RWPE2 (cell line): ENCODE measurements around the gene KIAA1755.
"Not testable (repeated sequence)": the region's sequence is repeated elsewhere in the genome, so short reads cannot be mapped to it uniquely, and the experiment has no call there.

Experiments
- ATAC-seq: fragments of 200-7000 bp; cut with Tn5 transposase; 3 replicates; pipeline ENCODE4 v1.9.1; 2021; ENCODE audit warnings: low read depth
- DNase-seq: peaks from one replicate; pipeline ENCODE4 v3.0.0-alpha.2; 2020; ENCODE audit warnings: low spot score
- H3K27ac ChIP-seq: fragments of 450-650 bp; 2 replicates; pipeline ENCODE4 v1.5.1; 2017; ENCODE audit warnings: mild to moderate bottlenecking; ENCODE audit not compliant: poor library complexity, severe bottlenecking
- H3K27me3 ChIP-seq: fragments of 250-450 bp; sonication (Bioruptor Pico); 2 replicates; pipeline ENCODE4 v1.5.1; 2021; ENCODE audit warnings: mild to moderate bottlenecking, moderate library complexity; ENCODE audit not compliant: insufficient read depth, poor library complexity, severe bottlenecking
- H3K36me3 ChIP-seq: fragments of 250-450 bp; sonication (Bioruptor Pico); 2 replicates; pipeline ENCODE4 v1.5.1; 2020; ENCODE audit warnings: low read depth, mild to moderate bottlenecking, moderate library complexity
- H3K4me1 ChIP-seq: fragments of 250-450 bp; sonication (Bioruptor Pico); 2 replicates; pipeline ENCODE4 v1.5.1; 2021; ENCODE audit warnings: mild to moderate bottlenecking, moderate library complexity; ENCODE audit not compliant: insufficient read depth, poor library complexity, severe bottlenecking
- H3K4me3 ChIP-seq: fragments of 250-450 bp; sonication (Bioruptor Pico); 2 replicates; pipeline ENCODE4 v1.5.1; 2021; ENCODE audit warnings: mild to moderate bottlenecking, moderate library complexity; ENCODE audit not compliant: severe bottlenecking
- H3K9me3 ChIP-seq: fragments of 250-450 bp; sonication (Bioruptor Pico); 2 replicates; pipeline ENCODE4 v1.5.1; 2021; ENCODE audit warnings: mild to moderate bottlenecking, moderate library complexity; ENCODE audit not compliant: severe bottlenecking
- TF ChIP-seq, protein P1 (sequence below): fragments of 450-650 bp; IDR thresholded peaks from one replicate; pipeline ENCODE4 v1.5.1; 2017; ENCODE audit warnings: mild to moderate bottlenecking, moderate library complexity; ENCODE audit not compliant: poor library complexity, severe bottlenecking

Gene KIAA1755

DNA sequence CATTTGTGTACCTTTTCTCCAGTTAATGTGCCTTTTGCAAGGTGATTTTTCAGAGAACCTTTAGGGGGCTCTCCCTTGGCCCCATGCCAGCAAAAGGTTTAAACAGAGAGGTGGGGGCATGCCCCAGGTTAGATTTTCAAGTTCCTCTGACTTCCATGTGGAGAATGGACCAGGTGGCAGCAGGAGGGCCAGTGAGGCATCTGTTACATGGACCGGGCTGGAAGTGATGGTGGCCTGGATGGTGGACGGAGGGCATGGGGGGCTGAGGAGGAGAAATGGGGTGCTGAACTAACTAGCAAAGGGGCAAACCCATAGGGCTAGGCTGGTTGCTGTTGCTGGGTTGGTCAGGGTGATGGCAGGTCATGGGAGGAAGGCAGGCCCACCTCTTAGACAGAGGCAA lies 22.7 kb upstream of the KIAA1755 start:
- DNase-seq = peak; percentile 70
- Histone ChIP-seq H3K27me3 (no peaks in the 10 kb centered on the region), H3K4me1 (peaks cover 5% of the 10 kb centered on the region), H3K9me3 (peaks cover 3% of the 10 kb centered on the region), H3K36me3 (no peaks in the 10 kb centered on the region), H3K27ac (no peak overlapping the region), H3K4me3 (no peak overlapping the region)
- TF ChIP-seq, protein P1, sequence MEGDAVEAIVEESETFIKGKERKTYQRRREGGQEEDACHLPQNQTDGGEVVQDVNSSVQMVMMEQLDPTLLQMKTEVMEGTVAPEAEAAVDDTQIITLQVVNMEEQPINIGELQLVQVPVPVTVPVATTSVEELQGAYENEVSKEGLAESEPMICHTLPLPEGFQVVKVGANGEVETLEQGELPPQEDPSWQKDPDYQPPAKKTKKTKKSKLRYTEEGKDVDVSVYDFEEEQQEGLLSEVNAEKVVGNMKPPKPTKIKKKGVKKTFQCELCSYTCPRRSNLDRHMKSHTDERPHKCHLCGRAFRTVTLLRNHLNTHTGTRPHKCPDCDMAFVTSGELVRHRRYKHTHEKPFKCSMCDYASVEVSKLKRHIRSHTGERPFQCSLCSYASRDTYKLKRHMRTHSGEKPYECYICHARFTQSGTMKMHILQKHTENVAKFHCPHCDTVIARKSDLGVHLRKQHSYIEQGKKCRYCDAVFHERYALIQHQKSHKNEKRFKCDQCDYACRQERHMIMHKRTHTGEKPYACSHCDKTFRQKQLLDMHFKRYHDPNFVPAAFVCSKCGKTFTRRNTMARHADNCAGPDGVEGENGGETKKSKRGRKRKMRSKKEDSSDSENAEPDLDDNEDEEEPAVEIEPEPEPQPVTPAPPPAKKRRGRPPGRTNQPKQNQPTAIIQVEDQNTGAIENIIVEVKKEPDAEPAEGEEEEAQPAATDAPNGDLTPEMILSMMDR = no peak
- no peak for ATAC-seq

DNA sequence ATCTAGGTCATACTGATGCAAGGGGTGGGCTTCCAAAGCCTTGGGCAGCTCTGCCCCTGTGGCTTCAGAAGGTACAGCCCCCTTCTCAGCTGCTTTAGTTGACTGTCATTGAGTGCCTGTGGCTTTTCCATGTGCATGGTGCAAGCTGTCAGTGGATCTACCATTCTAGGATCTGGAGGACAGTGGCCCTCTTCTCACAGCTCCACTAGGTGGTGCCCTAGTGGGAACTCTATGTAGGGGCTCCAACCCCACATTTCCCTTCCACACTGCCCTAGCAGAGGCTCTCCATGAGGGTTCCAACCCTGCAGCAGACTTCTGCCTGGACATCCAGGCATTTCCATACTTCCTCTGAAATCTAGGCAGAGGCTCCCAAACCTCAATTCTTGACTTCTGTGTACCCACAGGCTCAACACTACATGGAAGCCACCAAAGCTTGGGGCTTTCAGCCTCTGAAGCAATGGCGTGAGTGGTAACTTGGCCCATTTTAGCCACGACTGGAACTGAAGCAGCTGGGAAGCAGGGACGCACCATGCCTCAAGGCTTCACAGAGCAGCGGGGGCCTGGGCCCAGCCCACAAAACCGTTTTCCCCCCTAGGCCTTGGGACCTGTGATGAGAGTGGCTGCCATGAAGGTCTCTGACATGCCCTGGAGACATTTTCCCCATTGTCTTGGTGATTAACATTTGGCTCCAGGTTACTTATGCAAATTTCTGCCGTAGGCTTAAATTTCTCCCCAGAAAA lies 20.8 kb upstream of the KIAA1755 start:
- ATAC-seq, H3K4me3 ChIP-seq, H3K9me3 ChIP-seq, H3K4me1 ChIP-seq, H3K36me3 ChIP-seq, H3K27ac ChIP-seq, H3K27me3 ChIP-seq: not testable (repeated sequence)
- peak; percentile 56 for DNase-seq

DNA sequence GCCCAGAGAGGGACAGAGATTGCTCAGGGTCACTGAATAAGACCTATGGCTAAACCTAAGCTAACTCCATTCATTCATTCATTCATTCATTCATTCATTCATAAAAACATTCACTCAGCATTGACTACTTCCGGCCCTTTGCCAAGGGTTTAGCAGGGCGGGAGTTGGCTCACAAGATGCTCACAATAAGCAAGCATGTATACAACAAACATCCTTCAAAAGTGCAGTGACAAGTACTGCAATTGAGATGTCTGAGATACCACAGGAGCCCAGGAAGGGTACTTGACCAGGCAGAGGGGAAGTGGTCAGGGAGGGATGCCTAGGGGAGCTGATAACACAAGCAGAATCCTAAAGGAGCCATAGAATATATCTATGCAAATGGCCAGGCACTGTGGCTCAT lies 18.2 kb upstream of the KIAA1755 start:
- H3K27ac ChIP-seq = no peak overlapping the region
- DNase-seq (peak; percentile 33), ATAC-seq (no peak)
- no peaks in the 10 kb centered on the region for H3K36me3 ChIP-seq
- H3K4me1 ChIP-seq = peaks cover 20% of the 10 kb centered on the region
- no peak overlapping the region for H3K4me3 ChIP-seq
- TF ChIP-seq, protein P1 = no peak
- no peaks in the 10 kb centered on the region for H3K27me3 ChIP-seq
- H3K9me3 ChIP-seq = no peaks in the 10 kb centered on the region

DNA sequence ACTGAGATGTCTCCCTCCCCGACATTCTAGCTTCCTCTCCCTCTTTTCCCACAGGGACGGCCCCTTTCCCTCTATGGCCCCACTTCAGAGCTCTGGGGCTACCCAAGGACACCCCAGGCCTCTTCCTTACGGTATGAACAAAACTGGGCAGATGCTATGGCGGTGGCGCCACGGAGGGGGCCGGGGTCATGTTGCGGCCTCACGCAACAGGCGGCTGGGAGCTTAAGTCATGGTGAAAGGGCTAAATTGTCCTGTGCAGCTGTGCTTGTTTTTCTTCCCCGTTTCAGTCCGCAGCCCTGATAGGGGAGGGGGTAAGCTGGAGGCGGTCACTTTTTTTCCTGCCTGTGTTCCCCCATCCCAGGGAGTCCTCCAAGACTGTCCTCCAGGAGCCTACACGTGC lies 17.6 kb upstream of the KIAA1755 start:
- peaks cover 24% of the 10 kb centered on the region for H3K4me1 ChIP-seq
- ATAC-seq (no peak), DNase-seq (peak; percentile 65)
- H3K27me3 ChIP-seq = no peaks in the 10 kb centered on the region
- TF ChIP-seq, protein P1 = no peak
- no peak overlapping the region for H3K4me3 ChIP-seq
- H3K36me3 ChIP-seq = no peaks in the 10 kb centered on the region
- H3K27ac ChIP-seq = no peak overlapping the region
- H3K9me3 ChIP-seq = no peaks in the 10 kb centered on the region

DNA sequence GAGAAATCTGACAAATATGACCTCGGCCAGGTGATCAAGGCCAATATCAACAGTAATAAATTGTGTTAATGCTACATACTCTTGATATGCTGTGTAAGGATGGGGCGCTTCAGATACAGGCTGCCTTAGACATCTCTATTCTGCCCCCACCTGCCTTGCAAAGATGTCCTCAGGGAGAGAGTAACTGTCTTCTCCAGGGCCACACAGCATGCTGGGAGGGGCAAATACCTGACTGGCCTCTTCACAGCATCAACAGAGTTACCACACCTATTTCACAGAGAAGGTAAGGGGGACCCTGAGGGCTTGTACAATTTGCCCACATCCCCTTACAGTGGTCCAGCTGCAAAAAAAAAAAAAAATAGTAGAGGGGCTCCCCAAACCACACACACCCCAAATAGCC lies 17.2 kb upstream of the KIAA1755 start:
- no peaks in the 10 kb centered on the region for H3K36me3 ChIP-seq
- no peaks in the 10 kb centered on the region for H3K9me3 ChIP-seq
- DNase-seq = peak; percentile 41
- H3K27me3 ChIP-seq = no peaks in the 10 kb centered on the region
- peaks cover 28% of the 10 kb centered on the region for H3K4me1 ChIP-seq
- H3K27ac ChIP-seq = no peak overlapping the region
- no peak for ATAC-seq
- TF ChIP-seq, protein P1 = no peak
- no peak overlapping the region for H3K4me3 ChIP-seq
